Trophoblast cell (in vitro differentiated cells and primary cell): ENCODE results near the gene POMP.

Experiments used
- DNase-seq, 2 donors: peaks; one replicate each; pipeline ENCODE4 v3.0.0-alpha.2; 2016
- H2AFZ ChIP-seq: 2 replicates; pipeline ENCODE4 v1.6.1; 2013; ENCODE audit warnings: low read length, moderate library complexity, mild to moderate bottlenecking; ENCODE audit not compliant: insufficient read depth, poor library complexity
- H2AK5ac ChIP-seq: 2 replicates; pipeline ENCODE4 v1.6.1; 2013; ENCODE audit warnings: mild to moderate bottlenecking, low read length
- H2BK120ac ChIP-seq: 2 replicates; pipeline ENCODE4 v1.6.1; 2013; ENCODE audit warnings: low read length, mild to moderate bottlenecking, moderate library complexity; ENCODE audit not compliant: insufficient read depth, poor library complexity
- H2BK12ac ChIP-seq: 2 replicates; pipeline ENCODE4 v1.6.1; 2013; ENCODE audit warnings: mild to moderate bottlenecking, low read length, moderate library complexity
- H2BK5ac ChIP-seq: 2 replicates; pipeline ENCODE4 v1.6.1; 2013; ENCODE audit warnings: low read length, low read depth, moderate library complexity, mild to moderate bottlenecking; ENCODE audit not compliant: poor library complexity
- H3K14ac ChIP-seq: 2 replicates; pipeline ENCODE4 v1.6.1; 2013; ENCODE audit warnings: mild to moderate bottlenecking, low read length
- H3K18ac ChIP-seq: 2 replicates; pipeline ENCODE4 v1.6.1; 2013; ENCODE audit warnings: mild to moderate bottlenecking, low read length
- H3K23ac ChIP-seq: 2 replicates; pipeline ENCODE4 v1.6.1; 2013; ENCODE audit warnings: low read length
- H3K27ac ChIP-seq: 2 replicates; pipeline ENCODE4 v1.5.1; 2013; ENCODE audit warnings: low read depth, mild to moderate bottlenecking, inconsistent platforms, low read length, moderate library complexity
- H3K27me3 ChIP-seq: 2 replicates; pipeline ENCODE4 v1.6.1; 2013; ENCODE audit warnings: inconsistent platforms, mild to moderate bottlenecking, low read length, moderate library complexity; ENCODE audit not compliant: insufficient read depth
- H3K36me3 ChIP-seq, 2 experiments: 1 replicate in 1 of 2; 2 replicates in 1 of 2; pipeline ENCODE4 v1.6.1; 2013; ENCODE audit warnings: low read length in 2 of 2, mild to moderate bottlenecking in 2 of 2, moderate library complexity in 1 of 2; ENCODE audit not compliant: insufficient read depth in 2 of 2, control insufficient read depth in 1 of 2
- H3K4ac ChIP-seq: 2 replicates; pipeline ENCODE4 v1.6.1; 2013; ENCODE audit warnings: low read depth, mild to moderate bottlenecking, low read length, moderate library complexity
- H3K4me1 ChIP-seq, 2 experiments: 1 replicate in 1 of 2; 2 replicates in 1 of 2; pipeline ENCODE4 v1.6.1; 2013; ENCODE audit warnings: low read length in 2 of 2, mild to moderate bottlenecking in 2 of 2, moderate library complexity in 1 of 2; ENCODE audit not compliant: insufficient read depth in 2 of 2, control insufficient read depth in 1 of 2
- H3K4me2 ChIP-seq: 2 replicates; pipeline ENCODE4 v1.6.1; 2013; ENCODE audit warnings: inconsistent platforms, mild to moderate bottlenecking, low read length, moderate library complexity
- H3K4me3 ChIP-seq: 2 replicates; pipeline ENCODE4 v1.5.1; 2013; ENCODE audit warnings: mild to moderate bottlenecking, low read depth, low read length, inconsistent platforms
- H3K79me1 ChIP-seq: one replicate; pipeline ENCODE4 v1.6.1; 2013; ENCODE audit warnings: low read length
- H3K79me2 ChIP-seq: 2 replicates; pipeline ENCODE4 v1.6.1; 2013; ENCODE audit warnings: low read length, mild to moderate bottlenecking; ENCODE audit not compliant: control insufficient read depth, insufficient read depth, poor library complexity
- H3K9ac ChIP-seq: 2 replicates; pipeline ENCODE4 v1.6.1; 2013; ENCODE audit warnings: mild to moderate bottlenecking, low read length
- H3K9me3 ChIP-seq: 2 replicates; pipeline ENCODE4 v1.6.1; 2013; ENCODE audit warnings: low read depth, mild to moderate bottlenecking, control low read depth, inconsistent platforms, low read length; ENCODE audit not compliant: insufficient read depth
- H4K12ac ChIP-seq: 2 replicates; pipeline ENCODE4 v1.6.1; 2013; ENCODE audit warnings: low read depth, mild to moderate bottlenecking, low read length, moderate library complexity
- H4K8ac ChIP-seq: 2 replicates; pipeline ENCODE4 v1.6.1; 2013; ENCODE audit warnings: low read depth, mild to moderate bottlenecking, low read length, moderate library complexity
- H4K91ac ChIP-seq: one replicate; pipeline ENCODE4 v1.6.1; 2013; ENCODE audit warnings: low read depth, mild to moderate bottlenecking, low read length, moderate library complexity
- WGBS: extraction: QIAGEN DNeasy Blood & Tissue Kit; methylation state at CpG from one replicate; pipeline ENCODE4 v1.1.7; 2013; ENCODE audit warnings: missing lambda C conversion rate; ENCODE audit not compliant: insufficient read length, insufficient coverage; ENCODE audit errors: extremely low coverage; 5-methylcytosine and 5-hydroxymethylcytosine counted together

Gene POMP

GRCh38 chr13:28671126-28671792, 12.3 kb downstream of the POMP start:
- Histone ChIP-seq H2BK120ac (no peak overlapping the region), H3K79me1 (no peaks in the 10 kb centered on the region), H3K27me3 (no peaks in the 10 kb centered on the region), H3K4me2 (no peak overlapping the region), H3K4me3 (no peak overlapping the region), H2AK5ac (no peak overlapping the region), H4K12ac (no peak overlapping the region), H2AFZ (no peak overlapping the region), H3K79me2 (no peaks in the 10 kb centered on the region), H3K14ac (no peak overlapping the region), H3K4ac (no peak overlapping the region), H3K27ac (no peak overlapping the region), H2BK5ac (no peak overlapping the region), H2BK12ac (no peak overlapping the region), H3K23ac (no peak overlapping the region), H3K4me1 (no peaks in the 10 kb centered on the region), H3K9me3 (no peaks in the 10 kb centered on the region), H3K18ac (no peak overlapping the region), H3K36me3 (peaks cover 28 to 55% of the 10 kb centered on the region in 2 experiments), H3K9ac (no peak overlapping the region), H4K91ac (no peak overlapping the region), H4K8ac (no peak overlapping the region)
- no peak for DNase-seq

- H3K36me3 ChIP-seq, result peaks cover 20 to 25% of the 10 kb centered on the region in 2 experiments
- H2BK120ac ChIP-seq, result no peak overlapping the region
- H3K4me1 ChIP-seq, result no peaks in the 10 kb centered on the region
- H3K4me3 ChIP-seq, result no peak overlapping the region
- no peak overlapping the region for H4K8ac ChIP-seq
- H2AFZ ChIP-seq, result no peak overlapping the region
- no peak overlapping the region for H4K91ac ChIP-seq
- no peaks in the 10 kb centered on the region for H3K27me3 ChIP-seq
- H2BK12ac ChIP-seq, result no peak overlapping the region
- H3K23ac ChIP-seq, result no peak overlapping the region
- WGBS, result no CpG with 5 or more reads among the region's 1 CpG
- no peaks in the 10 kb centered on the region for H3K79me1 ChIP-seq
- no peak overlapping the region for H3K4ac ChIP-seq
- H3K4me2 ChIP-seq, result no peak overlapping the region
- no peak overlapping the region for H2AK5ac ChIP-seq
- no peak overlapping the region for H3K9ac ChIP-seq
- no peaks in the 10 kb centered on the region for H3K9me3 ChIP-seq
- H3K27ac ChIP-seq, result no peak overlapping the region
- H3K14ac ChIP-seq, result no peak overlapping the region
- no peak overlapping the region for H3K18ac ChIP-seq
- no peak overlapping the region for H2BK5ac ChIP-seq
- H4K12ac ChIP-seq, result no peak overlapping the region
- DNase-seq, result peak in 1 of 2 donors; percentile 23
- H3K79me2 ChIP-seq, result no peaks in the 10 kb centered on the region
Measured at GRCh38 chr13:28678809-28679208, 19.9 kb downstream of the POMP start.

GRCh38 chr13:28679628-28680027, 20.7 kb downstream of the POMP start:
- Histone ChIP-seq H4K8ac (no peak overlapping the region), H3K9ac (no peak overlapping the region), H3K27ac (no peak overlapping the region), H3K4me1 (no peaks in the 10 kb centered on the region), H3K36me3 (peaks cover 18 to 19% of the 10 kb centered on the region in 2 experiments), H3K18ac (no peak overlapping the region), H3K27me3 (no peaks in the 10 kb centered on the region), H3K4ac (no peak overlapping the region), H2BK5ac (no peak overlapping the region), H3K4me2 (no peak overlapping the region), H2BK12ac (no peak overlapping the region), H3K9me3 (no peaks in the 10 kb centered on the region), H3K23ac (no peak overlapping the region), H2AK5ac (no peak overlapping the region), H2AFZ (no peak overlapping the region), H3K14ac (no peak overlapping the region), H4K91ac (no peak overlapping the region), H4K12ac (no peak overlapping the region), H3K4me3 (no peak overlapping the region), H3K79me2 (no peaks in the 10 kb centered on the region), H3K79me1 (no peaks in the 10 kb centered on the region), H2BK120ac (no peak overlapping the region)
- DNase-seq, result peak in 1 of 2 donors; percentile 36
- no CpG with 5 or more reads among the region's 1 CpG for WGBS

- no CpG with 5 or more reads among the region's 2 CpGs for WGBS
- Histone ChIP-seq H3K23ac (no peak overlapping the region), H3K4me3 (no peak overlapping the region), H2BK120ac (no peak overlapping the region), H3K27me3 (no peaks in the 10 kb centered on the region), H2BK12ac (no peak overlapping the region), H3K79me2 (no peaks in the 10 kb centered on the region), H2AK5ac (no peak overlapping the region), H3K4me2 (no peak overlapping the region), H3K14ac (no peak overlapping the region), H2BK5ac (no peak overlapping the region), H4K91ac (no peak overlapping the region), H3K36me3 (peaks cover 11% of the 10 kb centered on the region in 2 experiments), H3K27ac (no peak overlapping the region), H3K18ac (no peak overlapping the region), H4K12ac (no peak overlapping the region), H4K8ac (no peak overlapping the region), H3K4ac (no peak overlapping the region), H2AFZ (no peak overlapping the region), H3K79me1 (no peaks in the 10 kb centered on the region), H3K9me3 (peaks cover 2% of the 10 kb centered on the region), H3K4me1 (no peaks in the 10 kb centered on the region), H3K9ac (no peak overlapping the region)
- no peak for DNase-seq
Measured at GRCh38 chr13:28680541-28680940, 21.6 kb downstream of the POMP start.
